ENCODE results near the gene RPTOR.

RPTOR gene

DNA sequence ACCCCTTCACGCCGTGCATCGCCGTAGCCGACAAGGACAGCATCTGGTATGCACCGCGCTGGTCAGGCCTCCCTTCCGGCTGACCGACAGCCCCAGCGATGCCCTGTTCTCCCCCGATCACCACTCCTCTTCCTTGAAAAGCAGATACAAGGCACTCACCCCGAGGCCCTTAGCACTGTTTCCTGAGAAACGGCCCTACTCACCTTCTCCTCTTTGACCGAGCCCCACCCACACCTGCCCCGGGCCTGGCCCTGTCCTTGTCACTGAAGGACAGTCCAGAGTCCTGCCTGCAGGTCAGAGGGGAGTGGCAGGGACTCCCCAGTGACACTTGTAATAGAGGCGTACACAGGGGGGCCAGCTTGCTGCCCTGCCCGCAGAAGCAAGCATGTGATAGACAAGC lies 401.1 kb downstream of the RPTOR start:
- in situ Hi-C loops (cut with HindIII; ENCODE audit: low pct_ligation_motif_present, low pct_unique_long_range_greater_than_20kb, low sequenced_read_pairs) = no loop called here
- no peak for DNase-seq

DNA sequence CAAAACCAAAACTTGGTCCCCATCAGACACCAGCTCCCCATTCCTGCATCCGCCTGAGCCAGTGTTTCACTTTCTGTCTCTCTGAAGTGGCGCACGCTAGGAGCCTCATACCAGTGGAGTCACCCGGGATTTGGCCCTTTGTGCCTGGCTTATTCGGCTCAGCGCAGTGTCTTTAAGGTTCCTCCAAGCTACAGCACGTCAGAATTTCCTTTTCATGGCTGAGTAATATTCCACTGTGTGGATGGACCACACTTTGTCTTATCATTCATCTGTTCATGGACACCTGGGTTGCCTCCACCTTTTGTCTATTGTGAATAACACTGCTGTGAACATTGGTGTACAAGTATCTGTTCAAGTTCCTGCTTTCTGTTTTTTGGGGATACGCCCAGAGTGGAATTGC lies 401.8 kb downstream of the RPTOR start:
- DNase-seq = no peak
- in situ Hi-C loops (cut with HindIII; ENCODE audit: low pct_ligation_motif_present, low pct_unique_long_range_greater_than_20kb, low sequenced_read_pairs) = no loop called here

DNA sequence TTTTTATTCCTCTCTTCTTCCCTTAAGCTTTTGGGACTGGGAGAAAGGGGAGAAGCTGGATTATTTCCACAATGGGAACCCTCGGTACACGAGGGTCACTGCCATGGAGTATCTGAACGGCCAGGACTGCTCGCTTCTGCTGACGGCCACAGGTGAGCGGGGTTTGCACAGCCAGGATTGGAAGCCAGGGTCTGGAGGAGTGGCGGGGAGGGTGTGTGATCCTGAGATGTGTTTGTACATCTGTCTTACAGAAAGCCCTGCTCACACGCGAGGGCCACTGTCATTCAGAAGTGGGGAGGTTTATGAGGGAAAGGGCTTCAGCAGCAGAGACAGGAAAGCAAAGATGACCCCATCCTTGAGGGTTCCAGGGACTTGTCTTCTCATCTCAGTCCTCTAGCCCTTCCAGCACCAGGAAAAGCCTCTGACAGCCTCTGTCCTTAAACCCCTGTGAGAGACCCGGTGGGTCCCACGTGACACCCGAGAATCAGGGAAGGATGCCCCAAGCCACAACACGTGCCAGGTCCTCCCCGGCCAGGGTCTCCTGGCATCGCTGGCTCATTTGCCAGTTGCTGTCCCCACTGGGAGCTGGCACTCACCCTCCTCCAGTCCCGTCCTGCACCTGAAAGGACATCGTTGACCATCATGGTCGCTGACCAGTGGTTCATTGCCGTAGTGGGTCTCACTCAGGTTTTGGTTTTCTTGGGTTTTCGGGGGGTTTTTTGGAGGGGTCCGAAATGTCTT lies 402.7 kb downstream of the RPTOR start:
- DNase-seq = no peak
- in situ Hi-C loops (cut with HindIII; ENCODE audit: low pct_ligation_motif_present, low pct_unique_long_range_greater_than_20kb, low sequenced_read_pairs) = no loop called here

DNA sequence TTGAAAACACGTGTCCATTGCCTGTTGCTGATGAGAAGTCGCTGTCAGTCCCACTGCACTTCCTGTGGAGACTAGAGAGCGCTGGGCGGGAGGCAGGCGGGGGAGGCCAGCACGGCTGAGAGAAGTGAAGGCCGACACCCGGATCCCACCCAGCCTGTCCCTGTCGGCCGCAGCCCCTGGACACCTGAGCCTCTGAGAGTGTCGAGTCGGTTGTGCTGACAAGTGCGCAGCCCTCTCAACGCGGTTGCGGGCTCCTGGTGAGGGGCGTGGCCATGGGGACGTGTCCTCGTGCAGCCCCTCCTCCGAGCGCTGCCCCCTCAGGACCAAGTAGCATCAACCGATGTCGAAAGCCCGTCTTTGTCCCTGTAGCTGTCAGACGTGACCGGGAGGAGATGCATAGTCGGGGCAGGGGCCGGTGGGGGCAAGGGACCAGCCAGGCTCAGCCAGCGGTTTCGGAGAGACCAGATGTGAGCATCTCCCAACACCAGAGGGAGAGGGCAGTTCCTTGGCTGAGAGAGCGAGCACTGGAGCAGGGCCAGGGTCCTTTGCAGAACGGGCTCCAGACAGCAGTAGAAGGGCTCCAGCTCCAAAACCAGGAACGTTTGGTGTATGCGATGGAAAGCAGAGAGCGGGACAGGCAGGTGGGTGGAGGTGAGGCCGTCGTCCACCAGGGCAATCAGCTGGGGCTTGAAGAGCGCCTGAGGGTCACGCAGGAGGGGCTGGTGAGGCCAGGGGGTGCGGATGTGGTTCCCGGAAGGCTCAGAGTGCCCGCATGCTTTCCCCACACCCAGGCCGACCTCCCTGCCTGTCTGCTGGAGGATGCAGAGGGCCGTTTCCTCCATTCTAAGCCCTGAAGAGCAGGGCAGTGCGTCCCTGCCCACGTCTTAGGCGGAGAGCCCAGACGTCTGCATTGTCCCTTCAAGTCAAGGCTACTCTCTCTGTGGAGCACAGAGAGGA lies 403.7 kb downstream of the RPTOR start:
- in situ Hi-C loops (cut with HindIII; ENCODE audit: low pct_ligation_motif_present, low pct_unique_long_range_greater_than_20kb, low sequenced_read_pairs) = no loop called here
- no peak for DNase-seq

DNA sequence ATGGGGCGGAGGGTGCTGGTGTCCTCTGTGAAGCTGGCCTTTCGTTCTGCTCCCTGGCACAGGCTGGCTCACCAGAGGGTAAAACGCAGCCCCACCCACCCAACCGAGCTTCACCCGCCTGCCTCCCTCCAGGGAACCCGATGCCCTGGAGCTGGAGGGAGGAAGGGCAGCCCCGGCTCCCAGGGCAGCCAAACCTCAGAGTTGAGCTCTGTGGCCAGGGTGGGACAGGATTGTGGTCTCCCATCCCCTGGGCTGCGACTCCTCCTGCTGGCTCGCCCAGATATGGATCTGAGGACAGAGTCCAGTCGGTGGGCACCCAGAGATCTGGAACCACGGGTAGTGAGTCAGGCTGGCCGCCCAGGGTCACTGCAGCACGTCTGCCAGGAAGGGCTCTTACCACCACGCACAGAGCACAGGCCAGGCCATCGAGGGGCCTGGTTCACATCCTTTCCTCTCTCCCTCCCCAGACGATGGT lies 404.4 kb downstream of the RPTOR start:
- DNase-seq = no peak
- in situ Hi-C loops (cut with HindIII; ENCODE audit: low pct_ligation_motif_present, low pct_unique_long_range_greater_than_20kb, low sequenced_read_pairs) = no loop called here

DNA sequence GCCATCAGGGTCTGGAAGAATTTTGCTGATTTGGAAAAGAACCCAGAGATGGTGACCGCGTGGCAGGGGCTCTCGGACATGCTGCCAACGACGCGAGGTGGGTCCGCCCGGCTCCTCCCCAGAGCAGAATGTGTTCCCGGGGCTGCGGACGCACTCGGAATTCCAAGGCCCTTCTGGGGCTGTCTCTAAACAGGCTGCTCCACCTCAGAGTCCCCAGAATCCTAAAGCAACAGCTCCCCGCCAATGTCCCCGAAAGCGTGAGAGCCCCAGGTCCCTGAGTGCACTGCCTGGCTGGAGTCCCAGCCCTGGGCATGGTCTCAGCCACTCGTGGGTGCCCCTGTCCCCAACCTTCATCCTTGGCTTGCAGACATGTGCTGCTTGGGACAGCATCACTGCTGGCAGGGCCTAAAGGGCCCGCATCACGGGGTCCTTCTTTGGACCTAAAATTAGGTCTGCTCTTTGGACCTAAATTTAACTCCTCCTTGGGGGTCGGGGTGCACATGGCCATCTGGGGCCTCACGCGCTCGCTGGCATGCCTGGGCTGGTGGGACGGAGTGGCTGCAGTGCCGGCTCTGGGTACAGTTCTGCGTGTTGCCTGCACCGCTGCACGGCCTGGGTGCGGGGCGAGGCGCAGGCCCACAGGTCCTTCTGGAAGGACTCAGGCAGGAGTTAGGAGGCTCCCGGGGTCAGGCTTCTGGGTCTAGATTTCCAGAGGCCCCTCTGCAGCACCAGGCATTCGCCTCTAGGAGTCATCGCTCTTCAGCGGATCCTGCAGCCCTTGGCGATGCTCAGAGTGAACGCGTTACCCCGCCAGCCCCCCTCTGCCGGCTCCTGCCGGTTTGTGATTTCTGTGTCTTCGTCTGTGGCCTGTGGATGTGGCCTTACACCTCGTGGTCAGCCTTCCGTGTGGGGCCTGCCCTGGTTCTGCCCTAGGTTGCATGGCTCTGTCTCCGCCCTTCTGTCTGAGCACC lies 405.1 kb downstream of the RPTOR start:
- no peak for DNase-seq
- in situ Hi-C loops (cut with HindIII; ENCODE audit: low pct_ligation_motif_present, low pct_unique_long_range_greater_than_20kb, low sequenced_read_pairs) = no loop called here

DNA sequence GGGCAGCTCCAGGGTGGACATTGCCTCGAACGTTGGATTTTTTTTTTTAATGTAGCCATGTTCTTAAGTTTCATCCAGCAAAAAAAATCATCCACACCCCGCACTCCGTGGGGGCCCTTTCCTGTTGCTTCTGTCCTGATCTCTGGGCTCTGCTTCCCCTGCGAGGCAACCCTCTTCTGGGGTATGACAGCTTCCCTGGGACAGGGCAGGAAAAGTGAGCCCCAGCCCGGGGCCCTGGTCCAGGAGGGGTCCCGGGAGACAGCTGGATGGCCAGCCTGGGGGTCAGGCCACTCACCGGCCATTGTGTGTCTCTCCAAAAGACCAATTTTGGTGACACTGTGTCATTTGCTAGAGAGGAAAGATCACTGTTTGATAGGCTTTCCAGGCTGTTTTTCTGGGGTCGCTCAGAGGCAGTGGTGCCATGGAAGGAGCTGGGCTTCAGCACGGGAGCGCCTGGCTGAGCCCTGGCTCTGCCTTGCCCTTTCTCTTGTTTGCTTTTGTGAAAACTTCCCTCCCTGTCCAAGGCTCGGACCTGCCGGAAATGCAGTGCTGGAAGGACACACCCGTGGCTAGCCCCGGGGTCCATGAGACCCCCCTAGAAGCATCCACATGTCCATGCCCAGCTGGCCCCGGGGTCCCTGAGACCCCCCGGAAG lies 406.0 kb downstream of the RPTOR start:
- no peak for DNase-seq
- in situ Hi-C loops (cut with HindIII; ENCODE audit: low pct_ligation_motif_present, low pct_unique_long_range_greater_than_20kb, low sequenced_read_pairs) = no loop called here

DNA sequence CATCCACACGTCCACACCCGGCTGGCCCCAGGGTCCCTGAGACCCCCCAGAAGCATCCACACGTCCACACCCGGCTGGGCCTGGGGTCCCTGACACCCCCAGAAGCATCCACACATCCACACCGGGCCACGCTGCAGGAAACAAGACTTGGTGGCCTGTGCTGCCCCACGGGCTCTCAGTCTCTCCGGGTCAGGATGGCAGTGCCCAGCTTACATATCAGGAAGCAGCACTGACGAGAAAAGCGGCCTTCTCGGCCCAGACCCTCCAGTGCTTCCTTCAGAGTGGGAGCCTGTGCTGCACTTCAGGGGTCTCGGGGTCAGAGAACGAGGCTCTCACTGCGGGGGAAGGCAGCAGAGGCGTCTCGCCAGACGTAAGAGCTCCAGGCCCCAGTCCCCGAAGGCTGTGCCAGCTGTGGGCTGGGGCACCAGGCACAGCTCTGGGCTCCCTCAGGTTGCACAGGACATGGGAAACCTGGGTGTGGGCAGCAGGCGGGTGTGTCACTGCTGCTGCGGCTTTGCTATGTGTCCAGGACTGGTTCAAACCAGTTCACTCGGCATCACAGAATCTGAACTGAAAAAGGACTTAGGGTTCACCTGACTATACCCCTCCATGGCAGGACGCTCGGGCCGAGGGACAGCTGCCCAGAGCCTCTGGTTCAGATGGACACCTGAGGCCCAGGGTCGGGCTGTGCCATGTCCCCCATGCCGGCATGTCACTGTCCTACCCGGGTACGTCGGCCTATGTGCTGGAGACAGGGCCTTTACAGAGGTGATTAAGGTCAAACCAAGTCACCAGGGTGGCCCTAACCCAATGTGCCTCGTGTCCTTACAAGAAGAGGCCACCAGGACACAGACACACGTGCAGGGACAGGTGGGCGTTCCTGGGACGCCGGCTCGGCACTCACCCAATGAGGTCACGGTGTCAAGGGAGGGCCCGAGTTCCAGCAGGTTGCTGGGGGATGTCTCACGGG lies 406.8 kb downstream of the RPTOR start:
- no peak for DNase-seq
- in situ Hi-C loops (cut with HindIII; ENCODE audit: low pct_ligation_motif_present, low pct_unique_long_range_greater_than_20kb, low sequenced_read_pairs) = no loop called here

DNA sequence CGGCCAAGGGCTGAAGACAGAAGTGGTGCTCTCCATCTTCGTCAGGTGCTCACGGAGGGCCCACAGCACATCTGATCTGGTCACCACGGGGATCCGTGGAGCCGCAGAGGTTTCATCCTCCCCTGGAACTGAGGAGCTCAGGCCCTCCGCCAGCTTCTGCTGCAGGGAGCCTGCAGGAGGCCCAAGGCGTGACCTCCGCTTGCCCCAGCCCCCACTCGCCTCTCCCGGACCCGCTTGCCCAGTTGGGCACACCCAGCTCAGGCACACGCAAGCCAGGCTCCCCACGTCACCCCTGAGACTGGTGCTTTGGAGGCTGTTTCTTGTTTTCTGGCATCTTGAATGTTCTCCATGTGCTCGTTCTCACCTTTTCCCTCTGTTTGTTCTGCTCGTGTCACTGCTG lies 407.7 kb downstream of the RPTOR start:
- no peak for DNase-seq
- in situ Hi-C loops (cut with HindIII; ENCODE audit: low pct_ligation_motif_present, low pct_unique_long_range_greater_than_20kb, low sequenced_read_pairs) = no loop called here

DNA sequence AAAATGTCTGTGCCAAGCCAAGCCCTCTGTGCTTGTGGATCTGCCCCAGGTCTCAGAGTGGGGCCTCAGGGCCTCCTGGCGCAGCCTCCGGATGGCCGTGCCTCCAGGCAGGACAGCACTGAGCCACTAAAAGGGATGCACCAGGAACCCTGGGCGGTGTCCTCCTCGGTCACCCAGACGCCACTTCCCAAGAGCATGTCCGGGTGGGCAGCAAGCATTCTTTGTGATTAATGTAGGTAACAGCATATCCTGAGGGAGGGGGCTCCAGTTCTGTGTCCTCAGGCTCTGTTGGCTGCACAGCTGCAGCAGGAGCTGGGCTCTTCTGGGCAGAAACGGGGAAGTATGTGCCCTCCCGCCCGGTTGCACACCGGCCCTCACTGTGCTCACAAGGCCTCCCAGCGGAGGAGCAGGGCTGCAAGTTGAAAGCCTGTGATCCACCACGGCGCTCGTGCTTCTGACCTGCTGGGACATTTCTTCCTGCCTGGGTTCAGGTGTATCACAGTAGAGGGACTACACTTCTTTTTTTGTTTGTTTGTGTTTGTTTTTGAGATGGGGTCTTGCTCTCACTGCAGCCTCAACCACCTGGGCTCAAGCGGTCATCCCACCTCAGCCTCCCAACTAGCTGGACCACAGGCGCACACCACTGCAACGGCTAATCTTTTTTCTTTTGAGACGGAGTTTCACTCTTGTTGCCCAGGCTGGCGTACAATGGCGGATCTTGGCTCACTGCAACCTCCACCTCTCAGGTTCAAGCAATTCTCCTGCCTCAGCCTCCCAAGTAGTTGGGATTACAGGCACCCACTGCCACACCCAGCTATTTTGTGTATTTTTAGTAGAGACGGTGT lies 409.1 kb downstream of the RPTOR start:
- in situ Hi-C loops (cut with HindIII; ENCODE audit: low pct_ligation_motif_present, low pct_unique_long_range_greater_than_20kb, low sequenced_read_pairs) = no loop called here
- no peak for DNase-seq

DNA sequence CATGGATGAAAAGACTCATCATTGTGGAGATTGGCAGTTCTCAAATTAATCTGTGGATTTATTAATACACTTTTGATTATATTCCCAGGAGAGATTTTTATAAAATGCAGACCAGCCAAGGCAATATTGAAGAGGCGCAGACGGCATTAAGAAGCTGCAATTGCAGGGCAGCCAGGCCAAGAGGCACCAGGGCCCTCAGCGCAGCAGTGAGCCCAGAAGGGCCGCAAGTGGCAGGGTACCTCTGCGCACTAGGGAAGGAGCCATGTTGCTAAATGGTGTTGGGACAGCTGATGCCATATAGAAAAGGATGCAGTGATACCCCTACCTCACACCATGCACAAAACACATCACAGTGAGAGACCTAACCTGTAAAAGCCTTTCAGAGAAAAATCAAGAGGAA lies 410.4 kb downstream of the RPTOR start:
- in situ Hi-C loops (cut with HindIII; ENCODE audit: low pct_ligation_motif_present, low pct_unique_long_range_greater_than_20kb, low sequenced_read_pairs) = no loop called here
- DNase-seq = no peak

DNA sequence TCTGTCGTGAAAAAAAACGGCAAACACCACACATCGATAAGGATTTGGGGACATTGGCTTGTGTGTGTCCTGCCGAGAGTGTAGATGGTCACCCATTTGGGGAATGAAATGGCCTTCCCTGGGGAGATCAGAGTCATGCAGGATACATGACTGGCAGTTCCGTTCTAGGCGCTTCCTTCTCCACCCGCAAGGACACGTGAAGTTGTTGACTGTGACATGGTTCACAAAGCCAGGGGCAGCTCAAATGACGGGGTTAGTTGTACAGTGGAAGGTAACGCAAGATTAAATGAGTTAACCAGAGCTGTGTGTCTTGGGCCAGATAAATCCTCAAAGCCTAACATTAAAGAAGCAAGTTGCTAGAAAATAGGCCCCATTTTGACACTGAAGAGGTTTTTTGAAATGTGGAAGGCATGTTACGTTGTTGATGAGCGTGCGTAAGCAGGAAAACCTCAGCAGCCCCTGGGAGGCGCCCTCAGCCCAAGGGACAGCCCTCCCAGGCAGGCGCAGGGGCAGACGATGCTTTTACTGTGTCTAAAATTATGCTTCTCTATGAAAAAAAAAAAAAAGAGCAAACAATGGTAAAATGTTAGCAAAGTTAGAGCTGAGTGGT lies 411.1 kb downstream of the RPTOR start:
- in situ Hi-C loops (cut with HindIII; ENCODE audit: low pct_ligation_motif_present, low pct_unique_long_range_greater_than_20kb, low sequenced_read_pairs) = no loop called here
- no peak for DNase-seq

DNA sequence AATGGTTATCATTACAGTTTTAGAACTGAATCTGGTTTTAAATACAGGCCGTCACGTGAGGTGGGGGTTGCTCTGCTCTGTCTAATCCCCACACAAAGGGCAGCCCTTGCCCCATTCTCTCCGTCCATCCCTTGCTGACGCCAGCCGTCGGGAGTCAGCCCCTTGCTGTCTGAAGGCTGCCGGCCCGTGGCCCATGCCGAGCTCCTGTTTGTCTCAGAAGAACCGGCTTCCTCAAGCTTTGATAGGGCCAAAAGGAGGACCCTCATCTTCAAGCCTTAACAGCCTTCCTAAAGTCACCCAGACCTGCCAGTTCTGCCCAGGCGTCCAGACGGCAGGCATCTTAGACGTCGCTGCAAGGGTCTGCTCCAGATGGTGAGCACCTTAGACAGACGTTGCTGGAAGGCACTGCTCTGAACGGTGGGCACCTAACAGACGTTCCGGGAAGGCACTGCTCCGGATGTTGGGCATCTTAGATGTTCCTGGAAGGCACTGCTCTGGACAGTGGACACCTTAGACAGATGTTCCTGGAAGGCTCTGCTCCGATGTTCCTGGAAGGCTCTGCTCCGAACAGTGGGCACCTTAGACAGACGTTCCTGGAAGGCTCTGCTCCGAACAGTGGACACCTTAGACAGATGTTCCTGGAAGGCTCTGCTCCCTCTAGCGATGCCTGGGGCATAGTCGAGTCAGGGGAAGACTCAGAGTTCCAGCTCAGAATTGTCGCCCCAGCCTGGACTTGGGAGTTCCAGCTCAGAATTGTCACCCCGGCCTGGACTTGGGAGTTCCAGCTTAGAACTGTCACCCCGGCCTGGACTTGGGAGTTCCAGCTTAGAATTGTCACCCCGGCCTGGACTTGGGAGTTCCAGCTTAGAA lies 411.9 kb downstream of the RPTOR start:
- DNase-seq = no peak
- in situ Hi-C loops (cut with HindIII; ENCODE audit: low pct_ligation_motif_present, low pct_unique_long_range_greater_than_20kb, low sequenced_read_pairs) = no loop called here

DNA sequence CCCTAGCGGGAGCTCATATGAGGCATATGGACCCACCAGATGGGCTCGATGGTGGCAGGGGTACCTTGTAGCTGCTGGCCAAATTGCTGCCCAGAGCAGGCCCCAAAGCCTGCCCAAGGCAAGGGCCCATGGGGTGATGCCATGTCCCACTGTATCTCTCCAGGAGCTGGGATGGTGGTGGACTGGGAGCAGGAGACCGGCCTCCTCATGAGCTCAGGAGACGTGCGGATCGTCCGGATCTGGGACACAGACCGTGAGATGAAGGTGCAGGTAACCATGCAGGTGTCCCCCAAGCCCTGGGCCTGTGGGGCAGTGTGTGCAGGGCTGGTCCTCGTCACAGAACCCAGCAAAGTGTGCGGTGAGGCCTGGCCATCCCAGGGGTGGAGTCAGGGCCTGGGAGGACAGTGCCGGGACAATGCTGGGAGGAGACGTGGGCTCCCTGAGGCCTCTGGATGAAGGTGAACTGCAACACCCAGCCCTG lies 412.9 kb downstream of the RPTOR start:
- in situ Hi-C loops (cut with HindIII; ENCODE audit: low pct_ligation_motif_present, low pct_unique_long_range_greater_than_20kb, low sequenced_read_pairs) = no loop called here
- no peak for DNase-seq

Measured in ACHN (cell line).